H1 (cell line): ENCODE data around the gene TSPAN4. TPM values are rescaled to one million over a fixed set of nuclear protein-coding genes. Genes with fewer than 3 reads are reported as not detected.

Experiments used
- CTCF ChIA-PET: fragments of 300-600 bp; sonication (Branson Sonifier 250); formaldehyde crosslinking; loops from one replicate; lab custom pipeline; 2021; ENCODE audit not compliant: partially characterized antibody; lab: Charles Lee
- POLR2A ChIA-PET: fragments of 300-600 bp; sonication (Branson Sonifier 250); formaldehyde crosslinking; loops from one replicate; lab custom pipeline; 2021; ENCODE audit warnings: inconsistent platforms; ENCODE audit not compliant: partially characterized antibody; lab: Charles Lee
- DNase-seq, 2 experiments: peaks; one replicate each; pipeline versions ENCODE4 v3.0.0 to v3.0.0-alpha.2; 2010 to 2022; ENCODE audit warnings: low spot score in 2 of 2, low read depth in 1 of 2, mixed read lengths in 1 of 2
- FAIRE-seq: peaks from 2 replicates; lab custom pipeline; 2011; peaks lifted over from hg19 to GRCh38; lab: Jason Lieb, UNC
- H2AFZ ChIP-seq: 2 replicates; pipeline ENCODE4 v1.8.1; 2012; ENCODE audit warnings: low read length, inconsistent platforms
- H2AK5ac ChIP-seq: 2 replicates; pipeline ENCODE4 v1.6.1; 2013; ENCODE audit warnings: low read depth, low read length
- H2BK120ac ChIP-seq: replicated peaks from 2 replicates; pipeline ENCODE3; 2013; ENCODE audit warnings: low read depth, low read length, inconsistent platforms
- H2BK12ac ChIP-seq: 2 replicates; pipeline ENCODE4 v1.6.1; 2013; ENCODE audit warnings: low read depth, low read length
- H2BK15ac ChIP-seq: 2 replicates; pipeline ENCODE4 v1.6.1; 2013; ENCODE audit warnings: low read length
- H2BK20ac ChIP-seq: 2 replicates; pipeline ENCODE4 v1.6.1; 2013; ENCODE audit warnings: low read length
- H2BK5ac ChIP-seq: 2 replicates; pipeline ENCODE4 v1.6.1; 2013; ENCODE audit warnings: low read depth, low read length
- H3K14ac ChIP-seq: 2 replicates; pipeline ENCODE4 v1.6.1; 2013; ENCODE audit warnings: inconsistent platforms; ENCODE audit not compliant: insufficient read length
- H3K18ac ChIP-seq: 2 replicates; pipeline ENCODE4 v1.6.1; 2013; ENCODE audit warnings: low read length; ENCODE audit errors: extremely low read depth
- H3K23ac ChIP-seq: 2 replicates; pipeline ENCODE4 v1.6.1; 2013; ENCODE audit warnings: inconsistent platforms; ENCODE audit not compliant: insufficient read length
- H3K23me2 ChIP-seq: 2 replicates; pipeline ENCODE4 v1.6.1; 2013; ENCODE audit warnings: low read depth, low read length
- H3K27ac ChIP-seq: 2 replicates; pipeline ENCODE4 v1.6.1; 2011; ENCODE audit warnings: low read depth, low read length, inconsistent platforms
- H3K27me3 ChIP-seq, 4 experiments: replicated peaks in 1 of 4; 1 replicate in 1 of 4; 2 replicates in 3 of 4; pipeline versions ENCODE4 v1.6.1 to v1.8.1; 2011 to 2013; ENCODE audit warnings: low read length in 3 of 4, mild to moderate bottlenecking in 3 of 4, inconsistent platforms in 2 of 4, mixed read lengths in 2 of 4, moderate library complexity in 1 of 4; ENCODE audit not compliant: control insufficient read depth in 3 of 4, insufficient read depth in 3 of 4; ENCODE audit errors: extremely low read depth in 1 of 4
- H3K36me3 ChIP-seq, 4 experiments: 2 replicates each; pipeline versions ENCODE4 v1.6.1 to v1.8.1; 2011 to 2013; ENCODE audit warnings: mild to moderate bottlenecking in 4 of 4, low read length in 3 of 4, moderate library complexity in 2 of 4, control low read depth in 1 of 4, inconsistent platforms in 1 of 4; ENCODE audit not compliant: insufficient read depth in 4 of 4, control insufficient read depth in 2 of 4
- H3K4ac ChIP-seq: replicated peaks from 2 replicates; pipeline ENCODE3; 2013; ENCODE audit warnings: low read length, low read depth, mixed read lengths, inconsistent platforms; ENCODE audit not compliant: insufficient read length
- H3K4me1 ChIP-seq, 4 experiments: replicated peaks in 1 of 4; 1 replicate in 1 of 4; 2 replicates in 3 of 4; pipeline versions ENCODE4 v1.6.1 to v1.8.1; 2011 to 2013; ENCODE audit warnings: low read length in 3 of 4, inconsistent platforms in 2 of 4, mixed read lengths in 1 of 4; ENCODE audit not compliant: insufficient read depth in 4 of 4, control insufficient read depth in 3 of 4
- H3K4me2 ChIP-seq, 2 experiments: 2 replicates each; pipeline versions ENCODE4 v1.6.1 to v1.8.1; 2011 to 2013; ENCODE audit warnings: low read depth in 2 of 2, low read length in 2 of 2, control low read depth in 1 of 2, inconsistent platforms in 1 of 2, mild to moderate bottlenecking in 1 of 2; ENCODE audit not compliant: insufficient read depth in 1 of 2
- H3K4me3 ChIP-seq, 4 experiments: fragments of 200-600, 300-600 bp in 1 of 4; sonication (generic), shearing (Covaris generic), sonication (Bioruptor Twin) in 1 of 4; 2 replicates each; pipeline versions ENCODE4 v1.5.1 to v1.8.1; 2011 to 2016; ENCODE audit warnings: low read length in 4 of 4, low read depth in 3 of 4, control low read depth in 2 of 4, inconsistent platforms in 2 of 4, mild to moderate bottlenecking in 2 of 4, mixed read lengths in 1 of 4, moderate library complexity in 1 of 4; ENCODE audit not compliant: insufficient read depth in 2 of 4; ENCODE audit errors: extremely low read depth in 1 of 4
- H3K56ac ChIP-seq: replicated peaks from 2 replicates; pipeline ENCODE3; 2013; ENCODE audit warnings: low read depth, mild to moderate bottlenecking, mixed read lengths, low read length, inconsistent platforms; ENCODE audit not compliant: insufficient read length
- H3K79me1 ChIP-seq: 2 replicates; pipeline ENCODE4 v1.6.1; 2013; ENCODE audit warnings: low read depth, low read length, control low read depth
- H3K79me2 ChIP-seq, 2 experiments: 2 replicates each; pipeline versions ENCODE4 v1.6.1 to v1.8.1; 2012 to 2013; ENCODE audit warnings: low read length in 2 of 2, mild to moderate bottlenecking in 2 of 2, inconsistent platforms in 1 of 2; ENCODE audit not compliant: insufficient read depth in 2 of 2, control insufficient read depth in 1 of 2
- H3K9ac ChIP-seq, 4 experiments: replicated peaks in 1 of 4; 1 replicate in 1 of 4; 2 replicates in 3 of 4; pipeline versions ENCODE4 v1.6.1 to v1.8.1; 2011 to 2013; ENCODE audit warnings: low read depth in 3 of 4, low read length in 3 of 4, control low read depth in 2 of 4, mild to moderate bottlenecking in 2 of 4, moderate library complexity in 2 of 4, inconsistent platforms in 1 of 4; ENCODE audit errors: extremely low read depth in 1 of 4
- H3K9me3 ChIP-seq, 2 experiments: 2 replicates each; pipeline versions ENCODE4 v1.6.1 to v1.8.1; 2012 to 2013; ENCODE audit warnings: mild to moderate bottlenecking in 2 of 2, moderate library complexity in 2 of 2, control low read depth in 1 of 2, inconsistent platforms in 1 of 2, low read depth in 1 of 2, low read length in 1 of 2, mixed read lengths in 1 of 2; ENCODE audit not compliant: insufficient read depth in 2 of 2
- H4K20me1 ChIP-seq, 2 experiments: replicated peaks in 1 of 2; 2 replicates each; pipeline versions ENCODE3 to v1.8.1; 2011 to 2013; ENCODE audit warnings: inconsistent platforms in 2 of 2, low read length in 2 of 2, mild to moderate bottlenecking in 1 of 2; ENCODE audit not compliant: insufficient read depth in 2 of 2, control insufficient read depth in 1 of 2
- H4K5ac ChIP-seq: 2 replicates; pipeline ENCODE4 v1.6.1; 2013; ENCODE audit warnings: low read length, low read depth, mixed read lengths, inconsistent platforms; ENCODE audit not compliant: insufficient read length
- H4K8ac ChIP-seq: 2 replicates; pipeline ENCODE4 v1.8.0; 2013; ENCODE audit warnings: mild to moderate bottlenecking, moderate library complexity, low read length, inconsistent platforms; ENCODE audit not compliant: insufficient read depth; ENCODE audit errors: extremely low read depth
- H4K91ac ChIP-seq: replicated peaks from 2 replicates; pipeline ENCODE3; 2013; ENCODE audit warnings: low read length, mixed read lengths, inconsistent platforms; ENCODE audit not compliant: insufficient read length
- CEBPB ChIP-seq: IDR thresholded peaks from 2 replicates; pipeline ENCODE4 v1.6.1; 2012; ENCODE audit warnings: low read depth, low read length
- CHD1 ChIP-seq: IDR thresholded peaks from 2 replicates; pipeline ENCODE4 v1.6.1; 2012; ENCODE audit warnings: low read depth, low read length, improper control_type of control experiment
- EZH2 ChIP-seq: fragments of 200-600 bp; sonication (generic); IDR thresholded peaks from 2 replicates; pipeline ENCODE4 v1.7.1; 2012; ENCODE audit warnings: low read depth, mild to moderate bottlenecking, moderate library complexity, low read length, inconsistent platforms; ENCODE audit not compliant: severe bottlenecking
- POU5F1 ChIP-seq: IDR thresholded peaks from 2 replicates; pipeline ENCODE4 v1.6.1; 2011; ENCODE audit warnings: low read depth, mild to moderate bottlenecking, low read length, moderate library complexity
- RAD21 ChIP-seq, 2 experiments: IDR thresholded peaks in 1 of 2; conservative IDR thresholded peaks in 1 of 2; 2 replicates each; pipeline ENCODE4 v1.6.1; 2011; ENCODE audit warnings: low read depth in 2 of 2, low read length in 2 of 2, improper control_type of control experiment in 1 of 2, inconsistent platforms in 1 of 2, mild to moderate bottlenecking in 1 of 2, moderate library complexity in 1 of 2
- RNF2 ChIP-seq: fragments of 200-900, 300-1000 bp; sonication (generic); IDR thresholded peaks from 2 replicates; pipeline ENCODE4 v1.7.1; 2016; ENCODE audit warnings: borderline replicate concordance, low read depth, mild to moderate bottlenecking, antibody characterized with exemption, low read length; ENCODE audit not compliant: poor library complexity, severe bottlenecking; ENCODE audit errors: missing control alignments
- RXRA ChIP-seq: IDR thresholded peaks from 2 replicates; pipeline ENCODE4 v1.6.1; 2011; ENCODE audit warnings: low read depth, mild to moderate bottlenecking, low read length, moderate library complexity; ENCODE audit not compliant: insufficient read depth
- SP4 ChIP-seq: IDR thresholded peaks from 2 replicates; pipeline ENCODE4 v1.6.1; 2012; ENCODE audit warnings: low read length, inconsistent platforms
- ZNF274 ChIP-seq: IDR thresholded peaks from 2 replicates; pipeline ENCODE4 v1.7.0; 2012; ENCODE audit warnings: low read length, borderline replicate concordance; ENCODE audit errors: extremely low read depth
- WGBS, 2 experiments: shearing (Covaris generic) in 1 of 2; methylation state at CpG; one replicate each; pipeline versions ENCODE4 v1.1.6 to v1.1.7; 2013 to 2015; ENCODE audit warnings: low lambda C conversion rate in 2 of 2, mixed read lengths in 2 of 2, inconsistent platforms in 1 of 2, low coverage in 1 of 2, missing lambda C conversion rate in 1 of 2; ENCODE audit not compliant: insufficient replicate concordance in 2 of 2, insufficient coverage in 1 of 2, insufficient read length in 1 of 2; ENCODE audit errors: extremely low coverage in 1 of 2, missing lambda C conversion rate in 1 of 2; 5-methylcytosine and 5-hydroxymethylcytosine counted together
- polyA plus RNA-seq, 7 experiments: library from polyadenylated mRNA; depleted of rRNA in 3 of 7; stranded (reverse) in 5 of 7; unstranded in 2 of 7; fragments of >200 nt in 5 of 7; fragments of 200-250 nt in 2 of 7; gene quantifications; 1 replicate in 5 of 7; 2 replicates in 1 of 7; 4 replicates in 1 of 7; pipeline versions ENCODE4 v1.2.1 to v1.2.3, GENCODE V29; 2011 to 2013; ENCODE audit warnings: missing spikeins in 2 of 7, mixed read lengths in 2 of 7
- total RNA-seq: library from RNA; stranded (reverse); fragmentation: NEBNext Ultra II Directional; extraction: Animal tissue kit (Norgen Biotek cat#: 25700); gene quantifications from 2 replicates; pipeline ENCODE4 v1.2.1, GENCODE V29; 2021

The TSPAN4 gene
- total and polyA plus RNA-seq, 2 of the 8 experiments (the other 6 are each of a cell fraction or from before 2014, with no cell fraction given) = 74.1 to 145 TPM

GRCh38 chr11:914747-915501 is 72.3 kb downstream of the TSPAN4 start:
- no peak overlapping the region for H2BK12ac ChIP-seq
- H3K14ac ChIP-seq = no peak overlapping the region
- H3K79me2 ChIP-seq = peaks cover 0 to 5% of the 10 kb centered on the region in 2 experiments; a peak in 2 of 4 replicates
- ChIA-PET POLR2A (interaction anchor here (0.5 to 1.4 kb wide), 2 partner anchors 30 to 60 kb away, joined by 3 to 4 read pairs; no protein-coding TSS in a partner anchor), CTCF (interaction anchor here (0.6 to 2.4 kb wide), 6 partner anchors 10 to 453 kb away, joined by 3 to 10 read pairs (median 4); partner anchors contain the start of gene AP2A2)
- no peaks in the 10 kb centered on the region for H3K27me3 ChIP-seq
- H4K5ac ChIP-seq = no peak overlapping the region
- H4K20me1 ChIP-seq = no peaks in the 10 kb centered on the region
- no peak overlapping the region for H4K91ac ChIP-seq
- H3K4me3 ChIP-seq = no peak overlapping the region
- H3K4me2 ChIP-seq = no peak overlapping the region
- no peaks in the 10 kb centered on the region for H3K79me1 ChIP-seq
- H3K4me1 ChIP-seq = peaks cover 0 to 7% (median 6%) of the 10 kb centered on the region in 4 experiments; a peak in 6 of 7 replicates
- H2BK20ac ChIP-seq = no peak overlapping the region; the same call in 1 of the 2 replicates
- no peak overlapping the region for H3K18ac ChIP-seq
- no peak overlapping the region for H2BK120ac ChIP-seq
- no peak overlapping the region for H3K4ac ChIP-seq
- no peak for DNase-seq
- H3K56ac ChIP-seq = no peak overlapping the region
- no peaks in the 10 kb centered on the region for H3K36me3 ChIP-seq
- no peak for FAIRE-seq
- H3K23me2 ChIP-seq = peaks cover 13% of the 10 kb centered on the region
- no peak overlapping the region for H3K27ac ChIP-seq
- 0 out of 2 replicates have a peak overlapping the region, but pooled peaks have one; percentile 65 for H2BK15ac ChIP-seq
- no peak overlapping the region for H2BK5ac ChIP-seq
- H3K9me3 ChIP-seq = no peaks in the 10 kb centered on the region
- H4K8ac ChIP-seq = no peak overlapping the region; the same call in 1 of the 2 replicates
- 90% methylated on average over 21 of the region's 21 CpGs; no CpG with 5 or more reads in 1 of the 2 experiments for WGBS, 2 experiments
- H2AFZ ChIP-seq = no peak overlapping the region
- no peak overlapping the region for H3K23ac ChIP-seq
- H2AK5ac ChIP-seq = no peak overlapping the region
- H3K9ac ChIP-seq = no peak overlapping the region
- TF ChIP-seq EZH2 = no peak
- no peak for TF ChIP-seq ZNF274
- no peak for TF ChIP-seq RAD21 (IDR thresholded peaks at IDR 0.05 in 1 of 2, conservative IDR thresholded peaks at IDR 0.05 in 1 of 2; ENCODE audit: low read depth in 2 of 2, low read length in 2 of 2)
- no peak for TF ChIP-seq RXRA
- no peak for TF ChIP-seq POU5F1
- TF ChIP-seq CHD1 = no peak
- TF ChIP-seq CEBPB = no peak
- no peak for TF ChIP-seq RNF2
- no peak for TF ChIP-seq SP4
